ENCODE results near the gene NSMCE1.

NSMCE1 gene

GRCh38 chr16:27189335-27189972 is 79.1 kb downstream of the NSMCE1 start:
- DNase-seq, result no peak

GRCh38 chr16:27188633-27189032 is 79.9 kb downstream of the NSMCE1 start:
- no peak for DNase-seq

GRCh38 chr16:27185776-27186130 is 82.8 kb downstream of the NSMCE1 start:
- DNase-seq, result peak; percentile 58

GRCh38 chr16:27182906-27183405 is 85.6 kb downstream of the NSMCE1 start:
- no peak for DNase-seq

- no peak for DNase-seq
Measured at GRCh38 chr16:27181019-27181790, 87.4 kb downstream of the NSMCE1 start.

GRCh38 chr16:27179500-27180072 is 89.0 kb downstream of the NSMCE1 start:
- peak; percentile 84 for DNase-seq

GRCh38 chr16:27177031-27177774 is 91.4 kb downstream of the NSMCE1 start:
- no peak for DNase-seq

- DNase-seq, result no peak
Measured at GRCh38 chr16:27175888-27176287, 92.7 kb downstream of the NSMCE1 start.
